Measurements from ENCODE around the gene DNAH7. TPM values are rescaled to one million over a fixed set of nuclear protein-coding genes. Genes with fewer than 3 reads are reported as not detected.

The DNAH7 gene
- total and polyA plus RNA-seq, 12 donors, result 0.10 to 0.74 (median 0.23) TPM; not detected in 2

- no peak overlapping the region for H3K4me3 ChIP-seq
- no peaks in the 10 kb centered on the region for H3K27me3 ChIP-seq
- no peaks in the 10 kb centered on the region for H3K36me3 ChIP-seq
- DNase-seq, result no peak
- no peak for TF ChIP-seq CTCF (IDR thresholded peaks at IDR 0.05)
- H3K27ac ChIP-seq, result no peak overlapping the region
- WGBS, 2 donors, result 41 to 58% methylated on average over 2 of the region's 2 CpGs
- intact Hi-C loops (cut with DNase I), result loop anchor here in 8 of 10 donors (2.0 to 10.0 kb wide), 14 partner anchors 77 to 687 kb away; partner anchors contain the start of genes CCDC150 (in 1 of the 8) and STK17B (in 1 of the 8)
- peaks cover 0 to 31% (median 16%) of the 10 kb centered on the region in 9 donors for H3K4me1 ChIP-seq
- ATAC-seq, result no peak
- peaks cover 0 to under 1% (median 0%) of the 10 kb centered on the region in 11 donors for H3K9me3 ChIP-seq
Observed at GRCh38 chr2:196077821-196078220, 9.2 kb upstream of the DNAH7 start.

- intact Hi-C loops (cut with DNase I), result loop anchor here in 8 of 10 donors (5.0 to 10.0 kb wide), 12 partner anchors 78 to 688 kb away; partner anchors contain the start of genes CCDC150 (in 1 of the 8) and STK17B (in 1 of the 8)
- H3K4me3 ChIP-seq, result no peak overlapping the region
Observed at GRCh38 chr2:196076778-196077568, 8.3 kb upstream of the DNAH7 start.

GRCh38 chr2:196075196-196075595 lies 6.6 kb upstream of the DNAH7 start:
- H3K4me3 ChIP-seq, result no peak overlapping the region
- DNase-seq (no peak), ATAC-seq (no peak)
- intact Hi-C loops (cut with DNase I), result loop anchor here in 8 of 10 donors (5.0 to 10.0 kb wide), 12 partner anchors 80 to 690 kb away; partner anchors contain the start of genes CCDC150 (in 1 of the 8) and STK17B (in 1 of the 8)
- H3K36me3 ChIP-seq, result no peaks in the 10 kb centered on the region
- 0% methylated on average over 1 of the region's 1 CpG for WGBS, 2 donors
- no peak for TF ChIP-seq CTCF (IDR thresholded peaks at IDR 0.05)
- no peak overlapping the region for H3K27ac ChIP-seq
- no peaks in the 10 kb centered on the region for H3K27me3 ChIP-seq
- peaks cover 0 to 31% (median 15%) of the 10 kb centered on the region in 9 donors for H3K4me1 ChIP-seq
- H3K9me3 ChIP-seq, result no peaks in the 10 kb centered on the region

More at GRCh38 chr2:196076778-196077568, 8.3 kb upstream of the DNAH7 start:
- no peak overlapping the region for H3K27ac ChIP-seq
- WGBS, 2 donors, result 76 to 85% methylated on average over 5 of the region's 5 CpGs
- DNase-seq, result no peak
- TF ChIP-seq CTCF (IDR thresholded peaks at IDR 0.05), result no peak
- no peak for ATAC-seq
- H3K36me3 ChIP-seq, result no peaks in the 10 kb centered on the region
- no peaks in the 10 kb centered on the region for H3K27me3 ChIP-seq
- no peaks in the 10 kb centered on the region for H3K9me3 ChIP-seq
- peaks cover 0 to 31% (median 16%) of the 10 kb centered on the region in 9 donors for H3K4me1 ChIP-seq

DNA sequence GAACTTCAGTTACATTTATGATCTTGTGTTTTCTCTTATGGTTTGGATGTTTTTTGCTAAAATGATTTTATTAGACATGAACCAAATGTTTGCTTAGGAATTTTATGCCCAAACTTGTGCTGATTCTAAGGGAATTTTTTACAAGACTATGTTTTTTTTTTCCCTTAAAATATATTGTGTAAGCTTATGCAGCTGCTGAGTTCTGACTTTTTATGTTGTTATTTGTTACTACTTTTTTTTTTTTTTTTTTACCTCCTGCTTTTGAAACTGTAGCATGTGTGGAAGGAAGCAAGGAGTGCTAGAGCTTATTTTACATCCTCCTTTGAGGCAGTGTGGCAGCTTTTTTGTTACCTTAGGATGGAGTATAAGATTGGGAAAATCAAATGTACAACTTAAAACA lies 6.0 kb upstream of the DNAH7 start:
- DNase-seq, result no peak
- Histone ChIP-seq H3K9me3 (no peaks in the 10 kb centered on the region), H3K4me1 (peaks cover 0 to 26% (median 9%) of the 10 kb centered on the region in 9 donors), H3K4me3 (no peak overlapping the region), H3K36me3 (no peaks in the 10 kb centered on the region), H3K27ac (no peak overlapping the region), H3K27me3 (no peaks in the 10 kb centered on the region)
- no peak for ATAC-seq
- no peak for TF ChIP-seq CTCF (IDR thresholded peaks at IDR 0.05)
- intact Hi-C loops (cut with DNase I), result loop anchor here in 8 of 10 donors (5.0 to 10.0 kb wide), 12 partner anchors 80 to 690 kb away; partner anchors contain the start of genes CCDC150 (in 1 of the 8) and STK17B (in 1 of the 8)
